SW480 (cell line): ENCODE results near the gene BSG.

Experiments used
- DNase-seq: peaks from one replicate; pipeline ENCODE4 v3.0.0-alpha.2; 2016; ENCODE audit warnings: low spot score

Gene BSG

DNA sequence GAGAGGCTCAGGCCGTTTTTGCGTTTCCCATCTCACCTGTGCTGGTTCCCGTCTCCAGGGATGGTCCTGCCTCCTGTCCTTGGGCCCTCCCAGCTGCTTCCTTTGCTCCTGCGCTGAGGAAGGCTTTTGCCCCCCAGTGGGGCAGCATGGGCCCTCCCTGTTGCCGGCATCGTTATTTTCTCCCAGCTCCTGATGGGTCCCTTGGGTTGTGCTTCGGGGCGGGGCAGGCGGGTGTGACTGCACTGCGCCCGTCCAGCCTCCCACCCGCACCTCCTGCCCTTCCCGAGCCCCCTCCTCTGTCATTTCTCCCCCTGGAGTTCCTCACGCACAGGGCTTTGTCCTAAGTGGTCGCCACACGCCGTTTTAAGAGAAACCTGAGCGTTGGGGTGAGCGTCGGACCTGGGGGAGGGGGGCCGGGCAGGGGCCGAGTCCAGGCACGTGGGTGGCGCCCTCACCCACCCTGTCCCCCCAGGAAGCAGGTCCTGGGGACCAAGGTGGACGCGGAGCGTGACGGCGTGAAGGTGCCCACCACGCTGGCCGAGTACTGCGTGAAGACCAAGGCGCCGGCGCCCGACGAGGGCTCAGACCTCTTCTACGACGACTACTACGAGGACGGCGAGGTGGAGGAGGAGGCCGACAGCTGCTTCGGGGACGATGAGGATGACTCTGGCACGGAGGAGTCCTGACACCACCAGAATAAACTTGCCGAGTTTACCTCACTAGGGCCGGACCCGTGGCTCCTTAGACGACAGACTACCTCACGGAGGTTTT is 31.3 kb upstream of the BSG start:
- no peak for DNase-seq

DNA sequence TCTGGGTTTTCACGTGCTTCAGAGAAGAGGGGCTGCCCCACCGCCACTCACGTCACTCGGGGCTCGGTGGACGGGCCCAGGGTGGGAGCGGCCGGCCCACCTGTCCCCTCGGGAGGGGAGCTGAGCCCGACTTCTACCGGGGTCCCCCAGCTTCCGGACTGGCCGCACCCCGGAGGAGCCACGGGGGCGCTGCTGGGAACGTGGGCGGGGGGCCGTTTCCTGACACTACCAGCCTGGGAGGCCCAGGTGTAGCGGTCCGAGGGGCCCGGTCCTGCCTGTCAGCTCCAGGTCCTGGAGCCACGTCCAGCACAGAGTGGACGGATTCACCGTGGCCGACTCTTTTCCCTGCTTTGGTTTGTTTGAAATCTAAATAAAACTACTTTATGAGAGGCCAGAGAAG is 30.7 kb upstream of the BSG start:
- DNase-seq = no peak

- no peak for DNase-seq
Measured at GRCh38 chr19:542173-542866, 30.1 kb upstream of the BSG start.

- no peak for DNase-seq
Measured at GRCh38 chr19:543910-544608, 28.3 kb upstream of the BSG start, which contains the start of gene GZMM. TSS of gene GZMM (plus strand) at chr19:544053. CDS start at chr19:544072, 19 bp downstream.

DNA sequence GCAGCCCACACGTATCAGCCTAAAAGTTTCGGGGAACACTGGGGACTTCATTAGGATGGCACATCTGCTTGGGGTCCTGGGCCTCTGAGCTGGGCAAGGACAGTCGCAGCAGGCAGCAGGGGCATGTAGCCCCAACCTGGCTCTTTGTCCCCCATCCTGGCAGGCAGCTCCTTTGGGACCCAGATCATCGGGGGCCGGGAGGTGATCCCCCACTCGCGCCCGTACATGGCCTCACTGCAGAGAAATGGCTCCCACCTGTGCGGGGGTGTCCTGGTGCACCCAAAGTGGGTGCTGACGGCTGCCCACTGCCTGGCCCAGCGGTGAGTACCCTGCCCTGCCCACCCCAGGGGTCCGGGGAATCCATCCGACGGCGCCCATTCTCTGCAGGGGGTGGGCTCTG is 25.3 kb upstream of the BSG start:
- no peak for DNase-seq

- no peak for DNase-seq
Measured at GRCh38 chr19:547836-548720, 24.3 kb upstream of the BSG start.

DNA sequence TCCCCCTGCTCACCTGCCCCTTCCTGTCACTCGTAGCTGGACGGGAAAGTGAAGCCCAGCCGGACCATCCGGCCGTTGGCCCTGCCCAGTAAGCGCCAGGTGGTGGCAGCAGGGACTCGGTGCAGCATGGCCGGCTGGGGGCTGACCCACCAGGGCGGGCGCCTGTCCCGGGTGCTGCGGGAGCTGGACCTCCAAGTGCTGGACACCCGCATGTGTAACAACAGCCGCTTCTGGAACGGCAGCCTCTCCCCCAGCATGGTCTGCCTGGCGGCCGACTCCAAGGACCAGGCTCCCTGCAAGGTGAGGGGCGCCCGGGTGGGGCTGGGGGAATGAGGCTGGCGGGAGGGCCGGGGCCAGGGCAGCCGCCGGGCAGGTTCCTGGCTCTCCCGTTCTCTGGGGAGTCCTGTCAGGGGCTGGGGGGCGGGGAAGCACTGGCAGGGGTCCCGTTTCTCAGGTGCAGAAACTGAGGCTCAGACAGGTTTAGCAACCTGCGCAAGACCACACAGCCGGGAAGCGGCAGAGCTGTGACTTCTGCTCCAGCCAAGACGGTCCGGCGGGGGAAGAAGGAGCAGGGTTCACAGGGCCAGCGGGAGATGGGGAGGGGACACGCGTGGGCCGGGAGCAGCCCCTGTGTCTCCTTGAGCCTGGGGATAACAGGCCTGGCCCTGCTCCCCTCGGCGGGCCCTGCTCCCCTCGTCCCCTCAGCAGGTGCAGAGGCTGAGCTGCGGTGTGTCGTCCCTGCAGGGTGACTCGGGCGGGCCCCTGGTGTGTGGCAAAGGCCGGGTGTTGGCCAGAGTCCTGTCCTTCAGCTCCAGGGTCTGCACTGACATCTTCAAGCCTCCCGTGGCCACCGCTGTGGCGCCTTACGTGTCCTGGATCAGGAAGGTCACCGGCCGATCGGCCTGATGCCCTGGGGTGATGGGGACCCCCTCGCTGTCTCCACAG is 23.2 kb upstream of the BSG start:
- DNase-seq = no peak

DNA sequence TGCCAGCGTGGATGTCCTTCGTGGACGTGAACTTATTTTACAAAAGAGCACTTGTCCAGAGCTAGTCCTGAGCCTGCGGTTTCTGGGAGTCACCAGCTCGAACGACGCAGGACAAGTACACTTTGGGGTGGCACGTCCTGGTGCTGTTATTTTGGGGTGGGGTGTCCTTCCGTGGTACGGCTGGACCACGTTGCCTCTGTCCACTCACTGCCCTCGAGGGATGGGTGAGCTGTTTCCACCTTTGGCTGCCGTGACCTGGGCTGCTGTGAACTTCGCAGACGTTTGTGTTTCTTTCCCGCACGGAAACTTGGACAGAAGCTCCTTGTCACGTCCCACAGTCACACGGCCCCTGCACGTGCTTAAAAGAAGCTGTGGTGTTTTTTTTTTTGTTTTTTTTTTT is 17.6 kb upstream of the BSG start:
- no peak for DNase-seq

- no peak for DNase-seq
Measured at GRCh38 chr19:555474-555808, 17.0 kb upstream of the BSG start.

DNA sequence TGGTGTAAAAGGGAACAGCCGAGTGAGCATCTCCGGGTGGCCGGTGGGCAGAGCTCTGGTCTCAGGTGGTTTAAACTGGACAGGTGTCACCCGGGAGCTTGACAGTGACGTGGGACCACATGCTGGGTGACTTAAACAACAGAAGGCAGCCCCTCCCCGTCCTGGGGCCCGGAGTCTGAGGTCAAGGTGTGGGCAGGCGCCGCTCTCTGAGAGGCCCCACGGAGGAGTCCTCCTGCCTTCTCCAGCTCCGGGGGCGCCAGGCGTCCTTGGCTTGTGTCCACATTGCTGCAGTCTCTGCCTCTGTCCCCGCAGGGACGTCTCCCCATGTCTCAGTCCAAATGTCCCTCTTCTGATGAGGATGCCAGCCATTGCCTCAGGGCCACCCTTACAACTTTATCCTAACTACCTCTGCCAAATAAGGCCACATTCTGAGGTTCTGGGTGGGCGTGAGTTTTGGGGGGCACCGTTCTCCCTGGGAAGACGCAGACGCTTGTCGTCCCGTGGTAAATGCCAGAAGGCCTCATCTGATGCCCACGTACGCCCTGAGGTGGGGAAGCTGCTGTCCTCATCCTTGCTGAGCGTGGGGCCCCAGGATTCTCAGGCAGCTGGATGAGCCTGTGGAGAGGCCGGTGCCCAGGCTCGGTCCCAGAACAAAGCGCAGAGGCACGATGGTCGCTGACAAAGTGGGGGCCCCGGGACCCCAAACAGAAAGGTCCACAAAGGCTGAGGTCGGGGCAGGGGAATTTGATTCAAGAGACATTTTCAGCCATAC is 15.6 kb upstream of the BSG start:
- DNase-seq = no peak

- no peak for DNase-seq
Measured at GRCh38 chr19:558770-559439, 13.5 kb upstream of the BSG start.

GRCh38 chr19:560121-560520 is 12.3 kb upstream of the BSG start:
- DNase-seq = no peak

DNA sequence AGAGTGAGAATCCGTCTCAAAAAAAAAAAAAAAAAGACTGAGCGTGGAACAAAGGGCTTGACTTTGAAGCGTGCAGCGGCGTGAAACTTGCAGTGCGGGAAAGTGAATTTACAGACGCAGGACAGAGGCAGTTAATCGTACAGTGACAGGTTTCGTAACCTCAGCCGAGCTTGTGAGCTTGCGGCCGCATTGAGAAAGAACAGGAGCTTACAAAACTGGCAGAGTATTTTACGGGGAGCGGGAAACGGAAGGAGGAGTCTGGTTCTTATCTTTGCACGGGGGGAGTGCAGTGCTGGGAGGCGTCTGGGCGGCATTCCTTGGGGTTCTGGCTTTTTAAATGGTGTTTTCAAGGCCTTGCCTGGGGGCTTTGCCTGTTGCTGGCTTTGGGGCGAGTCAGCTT is 6.0 kb upstream of the BSG start:
- no peak for DNase-seq

GRCh38 chr19:566844-567243 is 5.6 kb upstream of the BSG start:
- DNase-seq = no peak

- DNase-seq = no peak
Measured at GRCh38 chr19:567296-567900, 5.0 kb upstream of the BSG start.

DNA sequence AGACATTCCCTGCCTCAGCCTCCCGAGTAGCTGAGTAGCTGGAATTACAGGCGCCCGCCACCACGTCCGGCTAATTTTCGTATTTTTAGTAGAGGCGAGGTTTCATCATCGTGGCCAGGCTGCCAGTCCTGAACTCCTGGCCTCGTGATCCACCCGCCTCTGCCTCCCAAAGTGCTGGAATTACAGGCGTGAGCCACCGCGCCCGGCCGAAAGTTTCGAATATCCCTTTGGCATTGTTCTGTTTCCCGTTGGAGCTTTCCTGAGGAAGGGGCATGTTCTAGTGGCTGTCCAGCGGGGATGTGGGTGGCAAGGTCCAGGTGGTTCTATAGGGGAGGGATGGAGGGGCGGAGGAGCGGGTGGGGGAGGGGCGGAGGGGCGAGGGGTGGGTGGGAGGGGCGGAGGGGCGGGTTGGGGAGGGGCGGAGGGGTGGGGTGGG is 2.1 kb upstream of the BSG start:
- DNase-seq = no peak

DNA sequence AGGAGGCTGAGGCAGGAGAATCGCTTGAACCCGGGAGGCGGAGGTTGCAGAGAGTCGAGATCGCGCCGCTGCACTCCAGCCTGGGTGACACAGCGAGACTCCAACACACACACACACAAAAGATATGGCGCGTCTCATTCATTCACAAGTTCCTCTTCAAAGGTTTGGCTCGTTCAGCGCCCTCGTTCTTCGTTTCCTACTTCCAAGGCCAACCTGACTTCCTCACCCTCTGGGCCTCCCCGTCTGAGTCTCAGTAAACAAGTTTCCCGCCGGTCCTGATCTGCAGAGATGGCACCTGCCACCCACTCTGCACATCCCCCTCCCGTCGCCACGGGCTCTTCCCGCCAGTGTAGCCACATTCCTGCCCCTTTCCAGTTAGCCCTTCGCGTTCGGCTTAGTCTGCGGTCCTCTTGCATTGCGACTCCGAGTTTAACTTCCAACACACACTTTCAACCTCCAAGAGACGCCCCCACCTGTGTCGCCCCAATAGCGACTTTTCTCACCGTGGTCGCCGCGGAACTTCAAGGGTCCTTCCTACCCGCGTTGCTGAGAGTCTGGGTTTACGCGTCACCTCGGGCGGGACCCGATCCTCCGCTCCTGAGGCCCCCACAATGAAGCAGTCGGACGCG is 1.3 kb upstream of the BSG start:
- peak; percentile 77 for DNase-seq

GRCh38 chr19:571566-571974 is 826 bp upstream of the BSG start:
- peak; percentile 53 for DNase-seq
